ENCODE results near the gene RARRES1.

DNA sequence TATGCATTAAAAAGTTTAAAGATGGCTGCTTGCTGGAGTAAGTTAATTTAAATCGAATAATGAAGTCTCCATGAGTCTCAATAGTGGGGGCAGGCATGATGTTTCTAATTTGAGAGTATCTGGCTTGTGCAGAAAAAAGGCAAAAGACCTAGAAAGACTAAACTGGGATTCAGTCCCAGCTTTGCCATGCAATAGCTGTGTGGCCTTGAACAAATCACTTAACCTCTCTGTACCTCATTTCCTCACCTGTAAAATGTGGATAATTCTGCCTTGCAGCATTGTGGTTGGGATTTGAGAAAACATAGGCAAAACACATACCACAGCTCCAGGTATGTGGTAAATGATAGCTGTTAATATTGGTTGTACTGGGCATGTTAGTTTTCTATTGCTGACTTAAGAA lies 68.4 kb downstream of the RARRES1 start:
- no peak for TF ChIP-seq CTCF (conservative IDR thresholded peaks at IDR 0.05)
- no peak for TF ChIP-seq ZFX (IDR thresholded peaks at IDR 0.05)
